Glomerular endothelial cell (primary cell): ENCODE measurements around the gene AATF. TPM values are rescaled to one million over a fixed set of nuclear protein-coding genes. Genes with fewer than 3 reads are reported as not detected.

Source experiments
- DNase-seq: peaks from one replicate; pipeline ENCODE4 v3.0.0-alpha.2; 2011; ENCODE audit warnings: low read depth, low spot score; ENCODE audit errors: extremely low read depth
- total RNA-seq: library from RNA; depleted of rRNA; stranded (reverse); fragments of >200 nt; gene quantifications from 2 replicates; pipeline ENCODE4 v1.2.3, GENCODE V29; 2015

Gene AATF
- total RNA-seq, 1 donor from 2014 or later: 26.7 TPM

DNA sequence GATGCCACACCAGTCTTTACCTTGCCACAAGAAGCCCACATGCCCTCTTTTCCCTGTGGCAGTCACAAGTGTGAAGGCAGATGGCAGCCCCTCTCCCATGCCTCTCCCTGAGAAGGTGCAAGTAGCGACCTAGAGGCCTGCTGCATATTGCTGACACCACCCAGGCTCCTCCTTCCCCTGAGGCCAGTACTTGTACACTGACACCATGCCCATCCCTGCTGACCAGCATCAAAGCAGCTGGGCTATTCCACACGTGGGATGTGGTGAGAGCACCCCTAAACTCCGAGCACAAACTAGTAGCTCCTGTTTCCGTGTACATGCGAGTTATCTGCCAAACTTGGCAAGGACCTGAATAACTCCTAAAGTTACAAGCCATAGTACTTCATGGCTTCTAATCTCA, 149.4 kb downstream of the AATF start:
- no peak for DNase-seq

DNA sequence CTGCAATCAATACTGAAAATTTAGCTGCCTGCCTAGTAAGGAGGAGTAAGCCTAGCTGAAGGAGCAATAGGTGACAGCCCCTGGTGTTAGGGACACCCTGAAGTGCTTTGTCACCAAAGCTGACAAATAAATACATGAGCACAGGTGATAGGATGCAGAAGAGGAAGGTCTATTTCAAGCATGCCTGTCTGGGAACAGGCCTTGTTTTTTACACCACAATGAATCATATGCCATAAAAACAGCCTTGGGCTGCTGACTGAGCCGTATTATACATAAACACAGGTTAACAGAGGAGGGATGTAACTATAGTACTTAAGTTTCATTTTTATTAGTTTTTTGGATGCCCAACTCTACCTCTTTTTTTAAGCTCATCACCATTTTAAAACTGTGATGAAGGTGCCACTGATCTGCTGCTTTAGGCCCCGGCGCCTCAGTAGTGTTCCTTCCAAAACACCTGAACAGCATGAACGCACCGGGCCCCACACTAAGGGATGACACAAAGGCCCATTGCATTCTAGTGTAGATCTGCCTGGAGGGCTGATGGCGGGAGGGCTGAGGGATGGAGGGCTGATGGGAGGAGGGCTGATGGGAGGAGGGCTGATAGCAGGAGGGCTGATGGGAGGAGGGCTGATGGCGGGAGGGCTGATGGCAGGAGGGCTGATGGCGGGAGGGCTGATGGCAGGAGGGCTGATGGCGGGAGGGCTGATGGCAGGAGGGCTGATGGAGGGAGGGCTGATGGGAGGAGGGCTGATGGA, 150.3 kb downstream of the AATF start:
- no peak for DNase-seq

- DNase-seq: no peak
Measured at GRCh38 chr17:37100231-37100630, 151.5 kb downstream of the AATF start.

GRCh38 chr17:37101306-37101705, 152.6 kb downstream of the AATF start:
- no peak for DNase-seq

GRCh38 chr17:37103231-37103630, 154.5 kb downstream of the AATF start:
- no peak for DNase-seq

GRCh38 chr17:37106049-37106448, 157.3 kb downstream of the AATF start:
- no peak for DNase-seq

Other genes starting within 250 kb of the AATF start
- 1.3 and 5.6 TPM in 2 replicates for gene LHX1, start 11.5 kb upstream of the AATF start, total RNA-seq